ENCODE results near the gene IST1.

IST1 gene

GRCh38 chr16:71965223-71965622 lies 69.9 kb downstream of the IST1 start:
- no peak for DNase-seq

- no peak for DNase-seq
These were observed 71.6 kb downstream of the IST1 start for GRCh38 chr16:71966932-71967331.

- DNase-seq = no peak
These were observed 74.0 kb downstream of the IST1 start for GRCh38 chr16:71969353-71969752.

- no peak for DNase-seq
These were observed 76.2 kb downstream of the IST1 start for GRCh38 chr16:71971571-71971970.

- DNase-seq = no peak
These were observed 77.0 kb downstream of the IST1 start for GRCh38 chr16:71972356-71972755.

- no peak for DNase-seq
These were observed 77.7 kb downstream of the IST1 start for GRCh38 chr16:71973001-71973400.

GRCh38 chr16:71974068-71974818 lies 78.9 kb downstream of the IST1 start:
- no peak for DNase-seq
